Type B pancreatic cell (in vitro differentiated cells): ENCODE data around the gene SPEG. TPM values are rescaled to one million over a fixed set of nuclear protein-coding genes. Genes with fewer than 3 reads are reported as not detected.
A peak's percentile ranks its signal among the peaks of the same experiment; 100 is the strongest.
"Not testable (repeated sequence)": the region's sequence is repeated elsewhere in the genome, so short reads cannot be mapped to it uniquely, and the experiment has no call there.

Experiments
- DNase-seq: peaks from one replicate; pipeline ENCODE4 v3.0.0; 2021; ENCODE audit warnings: mixed read lengths; ENCODE audit not compliant: unreplicated experiment; ENCODE audit errors: extremely low spot score
- H3K27ac Mint-ChIP-seq: 2 replicates; pipeline ENCODE4 v1.8.0; 2021; ENCODE audit warnings: mild to moderate bottlenecking, mixed read lengths
- H3K27me3 Mint-ChIP-seq: 2 replicates; pipeline ENCODE4 v1.8.0; 2021; ENCODE audit warnings: mixed read lengths
- H3K36me3 Mint-ChIP-seq: 2 replicates; pipeline ENCODE4 v1.8.0; 2021; ENCODE audit warnings: mixed read lengths
- H3K4me1 Mint-ChIP-seq: one replicate; pipeline ENCODE4 v1.8.0; 2021; ENCODE audit warnings: mixed read lengths; ENCODE audit not compliant: unreplicated experiment
- H3K4me3 Mint-ChIP-seq: 2 replicates; pipeline ENCODE4 v1.8.0; 2021; ENCODE audit warnings: mild to moderate bottlenecking, mixed read lengths
- H3K9me3 Mint-ChIP-seq: 2 replicates; pipeline ENCODE4 v1.8.0; 2021; ENCODE audit warnings: mixed read lengths
- CTCF ChIP-seq: fragments of 200-600 bp; sonication (generic); conservative IDR thresholded peaks from 2 replicates; pipeline ENCODE4 v1.5.0; 2021; ENCODE audit warnings: antibody characterized with exemption, mild to moderate bottlenecking
- total RNA-seq: library from RNA; stranded (reverse); gene quantifications from 2 replicates; pipeline ENCODE4 v1.2.1, GENCODE V29; 2021; ENCODE audit warnings: low replicate concordance

Gene SPEG
- total RNA-seq, 1 donor from 2014 or later = 49.4 TPM

GRCh38 chr2:219406861-219407230, 27.8 kb upstream of the SPEG start:
- Mint-ChIP-seq H3K4me1 (peaks cover 35% of the 10 kb centered on the region), H3K9me3 (no peaks in the 10 kb centered on the region), H3K4me3 (no peak overlapping the region), H3K27me3 (peaks cover 17% of the 10 kb centered on the region), H3K27ac (peak overlapping the region; percentile 2), H3K36me3 (no peaks in the 10 kb centered on the region)
- DNase-seq = no peak
- no peak for TF ChIP-seq CTCF

DNA sequence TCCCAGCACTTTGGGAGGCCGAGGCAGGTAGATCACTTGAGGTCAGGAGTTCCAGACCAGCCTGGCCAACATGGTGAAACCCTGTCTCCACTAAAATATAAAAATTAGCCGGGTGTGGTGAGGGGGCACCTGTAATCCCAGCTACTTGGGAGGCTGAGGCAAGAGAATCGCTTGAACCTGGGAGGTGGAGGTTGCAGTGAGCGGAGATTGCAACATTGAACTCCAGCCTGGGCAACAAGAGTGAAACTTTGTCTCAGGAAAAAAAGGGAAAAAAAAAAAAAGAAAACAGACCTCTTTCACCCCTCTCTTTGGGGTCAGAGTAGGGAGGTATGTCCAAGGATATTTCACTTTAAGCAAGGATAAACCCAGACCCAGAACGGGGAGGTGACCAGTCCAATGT, 27.3 kb upstream of the SPEG start:
- not testable (repeated sequence) for H3K9me3 Mint-ChIP-seq, DNase-seq, H3K27ac Mint-ChIP-seq, H3K36me3 Mint-ChIP-seq, H3K4me3 Mint-ChIP-seq
- peaks cover 31% of the 10 kb centered on the region for H3K4me1 Mint-ChIP-seq
- peaks cover 17% of the 10 kb centered on the region for H3K27me3 Mint-ChIP-seq

DNA sequence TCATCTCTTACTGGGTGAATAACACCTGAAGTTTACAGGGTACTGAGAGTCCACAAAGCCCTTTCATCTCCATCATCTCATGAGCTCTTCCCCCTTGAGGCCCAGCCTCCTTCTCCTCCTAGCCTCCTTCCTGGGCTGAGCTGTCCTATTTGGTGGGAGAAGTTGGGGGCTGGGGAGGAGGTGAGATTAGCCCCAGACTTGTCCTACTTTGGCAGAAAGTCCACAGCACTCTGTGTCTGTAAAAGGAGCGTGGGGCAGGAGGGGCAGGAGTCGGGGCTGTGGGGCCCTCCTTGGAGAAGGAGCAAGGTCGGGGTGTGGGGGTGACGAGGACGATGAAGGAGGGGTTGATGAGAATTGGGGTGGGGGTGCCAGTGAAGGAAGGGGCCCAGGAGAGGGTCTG, 26.4 kb upstream of the SPEG start:
- Mint-ChIP-seq H3K9me3 (no peaks in the 10 kb centered on the region), H3K4me1 (peaks cover 22% of the 10 kb centered on the region), H3K4me3 (no peak overlapping the region), H3K27me3 (peaks cover 17% of the 10 kb centered on the region), H3K36me3 (no peaks in the 10 kb centered on the region), H3K27ac (no peak overlapping the region)
- no peak for TF ChIP-seq CTCF
- no peak for DNase-seq

DNA sequence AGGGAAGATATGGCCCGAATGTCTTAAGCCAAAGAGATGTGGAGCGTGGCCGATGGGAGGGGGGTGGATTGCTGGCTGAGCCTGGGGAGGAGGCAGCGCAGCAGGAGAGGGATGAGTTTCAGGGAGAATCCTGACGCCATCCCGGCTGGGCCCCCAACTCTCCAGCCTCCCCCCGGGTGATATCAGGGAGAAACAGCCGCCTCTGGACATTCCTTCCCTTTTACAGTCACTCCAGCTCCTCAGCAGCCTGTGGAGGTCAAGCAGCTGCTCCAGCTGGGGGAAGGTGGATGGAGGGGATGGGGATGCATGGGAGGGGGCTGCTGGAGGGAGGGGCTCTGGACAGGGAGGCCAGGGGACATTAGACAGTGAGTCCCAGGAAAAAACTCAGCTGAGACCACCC, 26.0 kb upstream of the SPEG start:
- no peak for TF ChIP-seq CTCF
- no peak for DNase-seq
- H3K9me3 Mint-ChIP-seq = no peaks in the 10 kb centered on the region
- peaks cover 18% of the 10 kb centered on the region for H3K27me3 Mint-ChIP-seq
- no peak overlapping the region for H3K27ac Mint-ChIP-seq
- H3K4me1 Mint-ChIP-seq = peaks cover 18% of the 10 kb centered on the region
- no peak overlapping the region for H3K4me3 Mint-ChIP-seq
- H3K36me3 Mint-ChIP-seq = no peaks in the 10 kb centered on the region

DNA sequence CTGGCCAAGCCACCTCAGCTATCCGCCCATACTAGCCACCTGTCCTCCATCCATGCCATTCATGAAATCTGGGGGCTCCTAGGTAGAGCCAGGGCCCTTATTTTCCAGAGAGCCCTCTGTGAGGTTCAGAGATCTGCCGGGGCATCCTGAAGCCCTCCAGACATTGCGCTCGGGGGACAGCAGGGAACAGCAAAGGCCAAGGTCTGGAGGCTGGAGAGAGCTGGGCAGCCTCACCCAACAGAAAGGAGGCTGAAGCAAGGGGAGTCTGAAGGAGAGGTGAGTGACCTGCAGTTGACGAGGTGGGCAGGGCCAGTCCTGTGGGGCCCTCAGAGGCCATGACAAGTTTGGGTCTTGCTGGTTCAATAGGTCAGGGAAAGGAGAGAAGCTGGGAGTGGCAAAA, 25.0 kb upstream of the SPEG start:
- H3K4me3 Mint-ChIP-seq = no peak overlapping the region
- H3K27me3 Mint-ChIP-seq = peaks cover 20% of the 10 kb centered on the region
- DNase-seq = no peak
- no peak for TF ChIP-seq CTCF
- no peak overlapping the region for H3K27ac Mint-ChIP-seq
- H3K36me3 Mint-ChIP-seq = no peaks in the 10 kb centered on the region
- no peaks in the 10 kb centered on the region for H3K9me3 Mint-ChIP-seq
- H3K4me1 Mint-ChIP-seq = peaks cover 10% of the 10 kb centered on the region

GRCh38 chr2:219410390-219410789, 24.3 kb upstream of the SPEG start:
- no peak for TF ChIP-seq CTCF
- H3K27ac Mint-ChIP-seq = no peak overlapping the region
- peaks cover 4% of the 10 kb centered on the region for H3K4me1 Mint-ChIP-seq
- no peaks in the 10 kb centered on the region for H3K36me3 Mint-ChIP-seq
- peaks cover 25% of the 10 kb centered on the region for H3K27me3 Mint-ChIP-seq
- no peak for DNase-seq
- H3K9me3 Mint-ChIP-seq = no peaks in the 10 kb centered on the region
- H3K4me3 Mint-ChIP-seq = no peak overlapping the region
